IMR-90 (cell line): ENCODE measurements around the gene NLGN1. TPM values are rescaled to one million over a fixed set of nuclear protein-coding genes. Genes with fewer than 3 reads are reported as not detected.

Experiments used
- ATAC-seq: fragments of 200-7000 bp; cut with Tn5 transposase; 2 replicates; pipeline ENCODE4 v1.9.1; 2020; ENCODE audit warnings: low read depth, mild to moderate bottlenecking, moderate library complexity
- BruUV-seq: library from RNA; stranded (reverse); fragments of 400-500 nt; replicated peaks from 2 replicates; lab custom pipeline; 2021; lab: Mats Ljungman, UMichigan
- CTCF ChIA-PET: fragments of 300-600 bp; formaldehyde crosslinking; extraction: SDS; loops from one replicate; lab custom pipeline; 2021; ENCODE audit warnings: antibody characterized with exemption; lab: Yijun Ruan, JAX
- POLR2A ChIA-PET: fragments of 300-600 bp; sonication (Branson Sonifier 250); formaldehyde crosslinking; loops from one replicate; lab custom pipeline; 2022; ENCODE audit warnings: antibody characterized with exemption; ENCODE audit not compliant: unreplicated experiment; lab: Charles Lee
- DNase-seq: peaks from one replicate; pipeline ENCODE4 v3.0.0; 2013
- H2AFZ ChIP-seq: replicated peaks from 2 replicates; pipeline ENCODE3; 2013; ENCODE audit warnings: low read length, mild to moderate bottlenecking; ENCODE audit not compliant: poor library complexity
- H2AK5ac ChIP-seq: 2 replicates; pipeline ENCODE4 v1.6.1; 2013; ENCODE audit warnings: low read depth, low read length, inconsistent platforms
- H2AK9ac ChIP-seq: replicated peaks from 2 replicates; pipeline ENCODE3; 2013; ENCODE audit warnings: mild to moderate bottlenecking, low read depth, low read length, moderate library complexity; ENCODE audit not compliant: poor library complexity
- H2BK120ac ChIP-seq: 2 replicates; pipeline ENCODE4 v1.6.1; 2013; ENCODE audit warnings: low read depth, low read length, inconsistent platforms
- H2BK15ac ChIP-seq: 3 replicates; pipeline ENCODE4 v1.6.1; 2013; ENCODE audit warnings: low read depth, low read length, inconsistent platforms
- H2BK20ac ChIP-seq: 2 replicates; pipeline ENCODE4 v1.6.1; 2013; ENCODE audit warnings: low read depth, mild to moderate bottlenecking, inconsistent platforms, low read length, moderate library complexity
- H2BK5ac ChIP-seq: 2 replicates; pipeline ENCODE4 v1.6.1; 2013; ENCODE audit warnings: mild to moderate bottlenecking, low read depth, low read length, inconsistent platforms; ENCODE audit not compliant: poor library complexity, severe bottlenecking
- H3K14ac ChIP-seq: replicated peaks from 2 replicates; pipeline ENCODE4 v1.6.1; 2013; ENCODE audit warnings: low read depth, low read length, inconsistent platforms
- H3K18ac ChIP-seq: 2 replicates; pipeline ENCODE4 v1.6.1; 2013; ENCODE audit warnings: low read depth, low read length, control low read depth
- H3K23ac ChIP-seq: 2 replicates; pipeline ENCODE4 v1.6.1; 2013; ENCODE audit warnings: low read depth, low read length, inconsistent platforms
- H3K27ac ChIP-seq: 2 replicates; pipeline ENCODE4 v1.5.1; 2013; ENCODE audit warnings: mild to moderate bottlenecking, control low read depth, low read length; ENCODE audit not compliant: insufficient read depth
- H3K27me3 ChIP-seq: 2 replicates; pipeline ENCODE4 v1.6.1; 2013; ENCODE audit warnings: low read length; ENCODE audit not compliant: control insufficient read depth, insufficient read depth
- H3K36me3 ChIP-seq: 2 replicates; pipeline ENCODE4 v1.6.1; 2013; ENCODE audit warnings: low read length, mixed read lengths; ENCODE audit not compliant: control insufficient read depth, insufficient read depth
- H3K4ac ChIP-seq: 2 replicates; pipeline ENCODE4 v1.6.1; 2013; ENCODE audit warnings: low read depth, low read length, inconsistent platforms
- H3K4me1 ChIP-seq: 2 replicates; pipeline ENCODE4 v1.6.1; 2013; ENCODE audit warnings: low read length, mixed read lengths; ENCODE audit not compliant: control insufficient read depth, insufficient read depth
- H3K4me2 ChIP-seq: 2 replicates; pipeline ENCODE4 v1.6.1; 2013; ENCODE audit warnings: low read depth, mild to moderate bottlenecking, control low read depth, low read length, moderate library complexity
- H3K4me3 ChIP-seq: 2 replicates; pipeline ENCODE4 v1.5.1; 2013; ENCODE audit warnings: low read depth, mild to moderate bottlenecking, control low read depth, low read length, moderate library complexity; ENCODE audit not compliant: insufficient read depth
- H3K56ac ChIP-seq: 2 replicates; pipeline ENCODE4 v1.6.1; 2013; ENCODE audit warnings: low read length, inconsistent platforms; ENCODE audit not compliant: insufficient read depth; ENCODE audit errors: extremely low read depth
- H3K79me1 ChIP-seq, 2 experiments: 2 replicates each; pipeline ENCODE4 v1.6.1; 2013; ENCODE audit warnings: low read length in 2 of 2, inconsistent platforms in 1 of 2, low read depth in 1 of 2
- H3K9ac ChIP-seq: 2 replicates; pipeline ENCODE4 v1.6.1; 2013; ENCODE audit warnings: low read depth, low read length, control low read depth
- H3K9me1 ChIP-seq: 2 replicates; pipeline ENCODE4 v1.6.1; 2013; ENCODE audit warnings: low read length, inconsistent platforms; ENCODE audit not compliant: insufficient read depth
- H3K9me3 ChIP-seq: 2 replicates; pipeline ENCODE4 v1.6.1; 2013; ENCODE audit warnings: low read length; ENCODE audit not compliant: control insufficient read depth, insufficient read depth
- H4K20me1 ChIP-seq: 2 replicates; pipeline ENCODE4 v1.6.1; 2013; ENCODE audit warnings: low read length, inconsistent platforms; ENCODE audit not compliant: insufficient read depth
- H4K5ac ChIP-seq: 2 replicates; pipeline ENCODE4 v1.6.1; 2013; ENCODE audit warnings: mild to moderate bottlenecking, low read depth, low read length, control low read depth
- H4K8ac ChIP-seq, 2 experiments: 2 replicates each; pipeline ENCODE4 v1.6.1; 2013; ENCODE audit warnings: low read depth in 2 of 2, low read length in 2 of 2, control low read depth in 1 of 2, inconsistent platforms in 1 of 2
- H4K91ac ChIP-seq: 2 replicates; pipeline ENCODE4 v1.6.1; 2013; ENCODE audit warnings: low read depth, low read length, inconsistent platforms; ENCODE audit not compliant: insufficient read depth
- BHLHE40 ChIP-seq: fragments of 150-350 bp; IDR thresholded peaks from 2 replicates; pipeline ENCODE4 v1.6.1; 2016; ENCODE audit warnings: mild to moderate bottlenecking, low read depth, low read length
- CEBPB ChIP-seq: IDR thresholded peaks from 2 replicates; pipeline ENCODE4 v1.6.1; 2012; ENCODE audit warnings: low read depth, low read length, improper control_type of control experiment
- CHD1 ChIP-seq: IDR thresholded peaks from 2 replicates; pipeline ENCODE4 v1.6.1; 2012; ENCODE audit warnings: low read depth, low read length, improper control_type of control experiment
- CTCF ChIP-seq: conservative IDR thresholded peaks from 2 replicates; pipeline ENCODE4 v1.5.1; 2012; ENCODE audit warnings: mild to moderate bottlenecking, low read depth, low read length, improper control_type of control experiment
- ELK1 ChIP-seq: fragments of 150-350 bp; IDR thresholded peaks from 2 replicates; pipeline ENCODE4 v1.6.1; 2016; ENCODE audit warnings: low read depth, mild to moderate bottlenecking, low read length, moderate library complexity, borderline replicate concordance
- FOS ChIP-seq: fragments of 150-350 bp; IDR thresholded peaks from 2 replicates; pipeline ENCODE4 v1.6.1; 2016; ENCODE audit warnings: low read depth, low read length
- MAFK ChIP-seq: IDR thresholded peaks from 2 replicates; pipeline ENCODE4 v1.6.1; 2012; ENCODE audit warnings: low read depth, low read length, improper control_type of control experiment
- MAZ ChIP-seq: IDR thresholded peaks from 2 replicates; pipeline ENCODE4 v1.6.1; 2012; ENCODE audit warnings: low read depth, mild to moderate bottlenecking, low read length, improper control_type of control experiment, moderate library complexity, borderline replicate concordance
- MXI1 ChIP-seq: IDR thresholded peaks from 2 replicates; pipeline ENCODE4 v1.6.1; 2012; ENCODE audit warnings: low read depth, mild to moderate bottlenecking, low read length, moderate library complexity, borderline replicate concordance
- NFE2L2 ChIP-seq: fragments of 150-350 bp; IDR thresholded peaks from 2 replicates; pipeline ENCODE4 v1.6.1; 2016; ENCODE audit warnings: low read depth, mild to moderate bottlenecking, low read length
- POLR2A ChIP-seq: IDR thresholded peaks from 2 replicates; pipeline ENCODE4 v1.6.1; 2012; ENCODE audit warnings: mild to moderate bottlenecking, low read depth, low read length
- RAD21 ChIP-seq: IDR thresholded peaks from 2 replicates; pipeline ENCODE4 v1.6.1; 2012; ENCODE audit warnings: low read length, improper control_type of control experiment
- RCOR1 ChIP-seq: IDR thresholded peaks from 2 replicates; pipeline ENCODE4 v1.6.1; 2012; ENCODE audit warnings: mild to moderate bottlenecking, low read length, improper control_type of control experiment; ENCODE audit not compliant: insufficient replicate concordance
- RFX5 ChIP-seq: IDR thresholded peaks from 2 replicates; pipeline ENCODE4 v1.8.0; 2012; ENCODE audit warnings: low read depth, mild to moderate bottlenecking, low read length, moderate library complexity
- SMC3 ChIP-seq: fragments of 150-350 bp; IDR thresholded peaks from 2 replicates; pipeline ENCODE4 v1.6.1; 2016; ENCODE audit warnings: low read depth, mild to moderate bottlenecking, antibody characterized with exemption, low read length, moderate library complexity
- USF2 ChIP-seq: fragments of 150-350 bp; IDR thresholded peaks from 2 replicates; pipeline ENCODE4 v1.6.1; 2017; ENCODE audit warnings: mild to moderate bottlenecking, antibody characterized with exemption, low read length, low read depth
- WGBS, 2 experiments: methylation state at CpG; one replicate each; pipeline versions ENCODE4 v1.1.5 to v1.1.7; 2013; ENCODE audit warnings: missing lambda C conversion rate in 2 of 2; ENCODE audit not compliant: insufficient read length in 1 of 2; ENCODE audit errors: extremely low coverage in 2 of 2; 5-methylcytosine and 5-hydroxymethylcytosine counted together
- dilution Hi-C: fragments of 300-500 bp; cut with HindIII; formaldehyde crosslinking; loops from one replicate; pipeline ENCODE4 v1.14.3; 2018; ENCODE audit warnings: low sequenced_read_pairs; ENCODE audit not compliant: unreplicated experiment
- in situ Hi-C: fragments of 300-500 bp; cut with MboI; formaldehyde crosslinking; loops from 3 replicates; pipeline ENCODE4 v1.14.3; 2019; ENCODE audit warnings: low sequenced_read_pairs, inconsistent platforms, mixed read lengths
- intact Hi-C: fragments of 100-400 bp; cut with micrococcal nuclease; formaldehyde crosslinking; loops from 2 replicates; pipeline ENCODE4 v1.10.0; 2022
- polyA plus RNA-seq, 3 experiments: library from polyadenylated mRNA; depleted of rRNA; stranded (reverse); fragments of >200 nt; gene quantifications; 2 replicates each; pipeline ENCODE4 v1.2.3, GENCODE V29; 2012; ENCODE audit warnings: low replicate concordance in 1 of 3
- total RNA-seq: library from RNA; depleted of rRNA; stranded (reverse); fragments of >200 nt; gene quantifications from 2 replicates; pipeline ENCODE4 v1.2.3, GENCODE V29; 2012

Gene NLGN1
- total and polyA plus RNA-seq, 2 of the 4 experiments (the other 2 are of a cell fraction): 1.8 to 12.5 TPM

- Histone ChIP-seq H4K5ac (no peak overlapping the region), H4K20me1 (no peaks in the 10 kb centered on the region), H3K14ac (no peak overlapping the region), H3K56ac (no peak overlapping the region), H4K91ac (no peak overlapping the region), H3K18ac (no peak overlapping the region), H2BK120ac (no peak overlapping the region), H3K79me1 (no peaks in the 10 kb centered on the region), H3K4ac (no peak overlapping the region), H2BK15ac (no peak overlapping the region), H3K9me3 (no peaks in the 10 kb centered on the region), H3K27ac (no peak overlapping the region), H4K8ac (no peak overlapping the region), H2AK9ac (no peak overlapping the region), H3K27me3 (no peaks in the 10 kb centered on the region), H2BK20ac (no peak overlapping the region), H2BK5ac (no peak overlapping the region), H3K9me1 (no peaks in the 10 kb centered on the region), H3K4me2 (no peak overlapping the region), H3K23ac (no peak overlapping the region), H2AFZ (no peak overlapping the region), H3K4me3 (no peak overlapping the region), H2AK5ac (no peak overlapping the region), H3K4me1 (no peaks in the 10 kb centered on the region), H3K36me3 (no peaks in the 10 kb centered on the region), H3K9ac (no peak overlapping the region)
- ChIA-PET POLR2A (no interaction called here), CTCF (no interaction called here)
- dilution Hi-C loops (no loop called here), in situ Hi-C loops (no loop called here), intact Hi-C loops (no loop called here)
- no peak for TF ChIP-seq MAZ
- no peak for TF ChIP-seq CTCF
- no peak for TF ChIP-seq RCOR1
- TF ChIP-seq NFE2L2: no peak
- no peak for TF ChIP-seq RAD21
- no peak for TF ChIP-seq MAFK
- TF ChIP-seq BHLHE40: no peak
- TF ChIP-seq ELK1: no peak
- TF ChIP-seq RFX5: no peak
- no peak for TF ChIP-seq CHD1
- TF ChIP-seq CEBPB: no peak
- TF ChIP-seq FOS: no peak
- TF ChIP-seq POLR2A: no peak
- TF ChIP-seq SMC3: no peak
- TF ChIP-seq MXI1: no peak
- no peak for TF ChIP-seq USF2
- WGBS, 2 experiments: no CpG with 5 or more reads among the region's 2 CpGs
- no peak for ATAC-seq
- no TSS peak for BruUV-seq
- no peak for DNase-seq
Measured at GRCh38 chr3:174020156-174020555, 622.6 kb downstream of the NLGN1 start.
